Mammary epithelial cell (primary cell): ENCODE results near the gene TXNDC2.

Experiments
- CTCF ChIP-seq, 2 donors: IDR thresholded peaks in 1 of 2; conservative IDR thresholded peaks in 1 of 2; 2 replicates each; pipeline ENCODE4 v1.5.1; 2011 to 2012; ENCODE audit warnings: inconsistent platforms in 2 of 2, low read length in 2 of 2, mild to moderate bottlenecking in 2 of 2, control low read depth in 1 of 2, low read depth in 1 of 2; ENCODE audit not compliant: insufficient read depth in 1 of 2; ENCODE audit errors: extremely low read depth in 1 of 2
- EZH2 ChIP-seq: IDR thresholded peaks from 2 replicates; pipeline ENCODE4 v1.6.1; 2012; ENCODE audit warnings: low read length, inconsistent platforms, borderline replicate concordance

DNA sequence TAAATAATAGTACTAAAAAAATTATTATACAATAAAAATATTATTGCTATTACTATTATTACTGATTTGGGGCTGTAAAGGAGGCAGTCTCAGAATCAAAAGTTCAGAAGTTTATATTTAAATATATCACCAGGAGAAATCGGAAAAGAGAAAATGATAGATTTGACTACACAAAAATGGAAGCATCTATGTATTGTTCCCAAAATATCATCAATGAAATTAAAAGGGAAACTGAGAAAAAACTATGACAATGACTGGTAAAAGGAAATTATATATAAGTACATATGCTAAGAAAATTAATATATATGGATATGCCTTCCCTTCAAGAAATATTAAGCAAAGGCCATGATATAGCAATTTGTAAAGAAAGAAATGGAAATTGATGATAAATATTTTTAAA is 7.7 kb upstream of the TXNDC2 start:
- TF ChIP-seq CTCF (conservative IDR thresholded peaks at IDR 0.05 in 1 of 2, IDR thresholded peaks at IDR 0.05 in 1 of 2; ENCODE audit: extremely low read depth in 1 of 2, insufficient read depth in 1 of 2, low read depth in 1 of 2, low read length in 2 of 2), result no peak
- no peak for TF ChIP-seq EZH2
